ENCODE measurements around the gene VCAN.

DNA sequence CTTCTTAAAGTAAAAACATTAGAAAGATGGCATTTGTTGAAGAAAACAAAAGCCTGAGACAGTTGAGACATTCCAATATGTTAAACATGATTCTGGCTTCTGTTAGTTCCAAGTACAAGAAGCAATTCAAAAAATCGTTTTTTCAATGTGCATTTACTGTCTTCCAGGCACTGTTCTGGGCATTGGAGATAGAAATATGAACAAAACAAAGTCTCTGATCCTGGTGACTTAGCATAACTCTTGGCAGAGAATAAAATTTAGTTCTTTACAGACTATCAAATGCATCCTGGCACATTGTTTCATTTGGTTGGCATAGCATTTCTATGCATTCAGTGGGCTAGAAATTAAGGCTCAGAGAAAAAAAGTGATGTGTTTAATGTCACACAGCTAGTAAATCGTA is 77.5 kb downstream of the VCAN start:
- TF ChIP-seq, protein P1, sequence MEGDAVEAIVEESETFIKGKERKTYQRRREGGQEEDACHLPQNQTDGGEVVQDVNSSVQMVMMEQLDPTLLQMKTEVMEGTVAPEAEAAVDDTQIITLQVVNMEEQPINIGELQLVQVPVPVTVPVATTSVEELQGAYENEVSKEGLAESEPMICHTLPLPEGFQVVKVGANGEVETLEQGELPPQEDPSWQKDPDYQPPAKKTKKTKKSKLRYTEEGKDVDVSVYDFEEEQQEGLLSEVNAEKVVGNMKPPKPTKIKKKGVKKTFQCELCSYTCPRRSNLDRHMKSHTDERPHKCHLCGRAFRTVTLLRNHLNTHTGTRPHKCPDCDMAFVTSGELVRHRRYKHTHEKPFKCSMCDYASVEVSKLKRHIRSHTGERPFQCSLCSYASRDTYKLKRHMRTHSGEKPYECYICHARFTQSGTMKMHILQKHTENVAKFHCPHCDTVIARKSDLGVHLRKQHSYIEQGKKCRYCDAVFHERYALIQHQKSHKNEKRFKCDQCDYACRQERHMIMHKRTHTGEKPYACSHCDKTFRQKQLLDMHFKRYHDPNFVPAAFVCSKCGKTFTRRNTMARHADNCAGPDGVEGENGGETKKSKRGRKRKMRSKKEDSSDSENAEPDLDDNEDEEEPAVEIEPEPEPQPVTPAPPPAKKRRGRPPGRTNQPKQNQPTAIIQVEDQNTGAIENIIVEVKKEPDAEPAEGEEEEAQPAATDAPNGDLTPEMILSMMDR (IDR thresholded peaks at IDR 0.05): no peak
- no peak for TF ChIP-seq EP300 (IDR thresholded peaks at IDR 0.05)
